Measurements from ENCODE around the gene ZCCHC4.
A peak's percentile ranks its signal among the peaks of the same experiment; 100 is the strongest.

The ZCCHC4 gene

GRCh38 chr4:25312496-25313200 is at the start of gene ZCCHC4:
Gene ZCCHC4 (plus strand): TSS chr4:25312774. CDS start chr4:25312810, 36 bp downstream.
- peak; percentile 82 to 85 for DNase-seq (ENCODE audit: low read depth in 2 of 2)

GRCh38 chr4:25271866-25272265 is 40.7 kb upstream of the ZCCHC4 start:
- no peak for DNase-seq (ENCODE audit: low read depth in 2 of 2)

- DNase-seq (ENCODE audit: low read depth in 2 of 2): no peak
These were observed 32.4 kb upstream of the ZCCHC4 start for GRCh38 chr4:25280210-25280609.

- no peak for DNase-seq (ENCODE audit: low read depth in 2 of 2)
These were observed 28.6 kb upstream of the ZCCHC4 start for GRCh38 chr4:25283948-25284347.

- DNase-seq (ENCODE audit: low read depth in 2 of 2): no peak
These were observed 28.1 kb upstream of the ZCCHC4 start for GRCh38 chr4:25284466-25284865.

GRCh38 chr4:25290490-25291067 is 22.0 kb upstream of the ZCCHC4 start:
- no peak for DNase-seq (ENCODE audit: low read depth in 2 of 2)

GRCh38 chr4:25291158-25291733 is 21.3 kb upstream of the ZCCHC4 start:
- no peak for DNase-seq (ENCODE audit: low read depth in 2 of 2)

GRCh38 chr4:25297528-25298242 is 14.9 kb upstream of the ZCCHC4 start:
- DNase-seq (ENCODE audit: low read depth in 2 of 2): no peak

GRCh38 chr4:25299476-25300203 is 12.9 kb upstream of the ZCCHC4 start:
- no peak for DNase-seq (ENCODE audit: low read depth in 2 of 2)

- DNase-seq (ENCODE audit: low read depth in 2 of 2): no peak
These were observed 11.1 kb upstream of the ZCCHC4 start for GRCh38 chr4:25301471-25301870.

- DNase-seq (ENCODE audit: low read depth in 2 of 2): no peak
These were observed 9.9 kb upstream of the ZCCHC4 start for GRCh38 chr4:25302626-25303025.

GRCh38 chr4:25303578-25303977 is 9.0 kb upstream of the ZCCHC4 start:
- DNase-seq (ENCODE audit: low read depth in 2 of 2): no peak

GRCh38 chr4:25306518-25307057 is 6.0 kb upstream of the ZCCHC4 start:
- no peak for DNase-seq (ENCODE audit: low read depth in 2 of 2)

GRCh38 chr4:25307596-25307995 is 5.0 kb upstream of the ZCCHC4 start:
- no peak for DNase-seq (ENCODE audit: low read depth in 2 of 2)

GRCh38 chr4:25308306-25308705 is 4.3 kb upstream of the ZCCHC4 start:
- DNase-seq (ENCODE audit: low read depth in 2 of 2): no peak

- DNase-seq (ENCODE audit: low read depth in 2 of 2): no peak
These were observed 3.8 kb upstream of the ZCCHC4 start for GRCh38 chr4:25308761-25309160.

GRCh38 chr4:25310066-25310802 is 2.3 kb upstream of the ZCCHC4 start:
- no peak for DNase-seq (ENCODE audit: low read depth in 2 of 2)

- no peak for DNase-seq (ENCODE audit: low read depth in 2 of 2)
These were observed 1.8 kb upstream of the ZCCHC4 start for GRCh38 chr4:25310803-25311166.

- DNase-seq (ENCODE audit: low read depth in 2 of 2): no peak
These were observed 774 bp downstream of the ZCCHC4 start for GRCh38 chr4:25313201-25313895.

- DNase-seq (ENCODE audit: low read depth in 2 of 2): no peak
These were observed 7.8 kb downstream of the ZCCHC4 start for GRCh38 chr4:25320336-25320735.

Data from stimulated activated CD8-positive, alpha-beta memory T cell treated with anti-CD3 and anti-CD28 coated beads, Interleukin-2, amount 100 ng/mL, for 1 hour (primary cell).